ENCODE results near the gene FAM193A.

DNA sequence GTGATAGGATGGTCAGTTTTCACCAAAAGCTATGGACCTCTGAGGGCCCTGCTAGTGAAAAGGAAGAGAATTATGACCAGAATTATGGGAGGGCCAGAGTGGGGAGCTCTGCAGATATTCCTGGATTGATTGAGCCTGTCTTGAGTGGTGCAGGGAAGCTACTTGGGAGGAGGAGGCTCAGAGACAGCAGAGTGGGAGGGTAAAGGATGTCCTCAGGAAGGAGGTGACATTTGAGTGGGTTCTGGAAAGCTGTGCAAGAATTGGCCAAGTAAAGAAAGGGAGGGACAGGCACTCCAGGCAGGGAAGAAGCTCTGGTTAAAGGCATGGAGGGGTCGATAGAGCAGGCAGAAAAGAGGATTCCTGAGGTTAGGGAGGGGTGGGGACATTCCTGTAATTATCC is 43.5 kb upstream of the FAM193A start:
- TF ChIP-seq ARNTL (CRISPR knock-in tag; IDR thresholded peaks at IDR 0.05; ENCODE audit: borderline replicate concordance, low read depth) (no peak), ZFP30 (CRISPR knock-in tag; IDR thresholded peaks at IDR 0.05) (no peak), TOX (CRISPR knock-in tag; IDR thresholded peaks at IDR 0.05; ENCODE audit: borderline replicate concordance) (no peak), PPARA (CRISPR knock-in tag; IDR thresholded peaks at IDR 0.05; ENCODE audit: borderline replicate concordance) (no peak)
- TF ChIP-seq, protein P1, sequence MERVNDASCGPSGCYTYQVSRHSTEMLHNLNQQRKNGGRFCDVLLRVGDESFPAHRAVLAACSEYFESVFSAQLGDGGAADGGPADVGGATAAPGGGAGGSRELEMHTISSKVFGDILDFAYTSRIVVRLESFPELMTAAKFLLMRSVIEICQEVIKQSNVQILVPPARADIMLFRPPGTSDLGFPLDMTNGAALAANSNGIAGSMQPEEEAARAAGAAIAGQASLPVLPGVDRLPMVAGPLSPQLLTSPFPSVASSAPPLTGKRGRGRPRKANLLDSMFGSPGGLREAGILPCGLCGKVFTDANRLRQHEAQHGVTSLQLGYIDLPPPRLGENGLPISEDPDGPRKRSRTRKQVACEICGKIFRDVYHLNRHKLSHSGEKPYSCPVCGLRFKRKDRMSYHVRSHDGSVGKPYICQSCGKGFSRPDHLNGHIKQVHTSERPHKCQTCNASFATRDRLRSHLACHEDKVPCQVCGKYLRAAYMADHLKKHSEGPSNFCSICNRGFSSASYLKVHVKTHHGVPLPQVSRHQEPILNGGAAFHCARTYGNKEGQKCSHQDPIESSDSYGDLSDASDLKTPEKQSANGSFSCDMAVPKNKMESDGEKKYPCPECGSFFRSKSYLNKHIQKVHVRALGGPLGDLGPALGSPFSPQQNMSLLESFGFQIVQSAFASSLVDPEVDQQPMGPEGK (CRISPR knock-in tag; IDR thresholded peaks at IDR 0.05; ENCODE audit: borderline replicate concordance): no peak
